CD4-positive, alpha-beta T cell treated with Interleukin-6 for 4 hours (primary cell): Measurements from ENCODE around the gene GRXCR2.
"Not testable (repeated sequence)": the region's sequence is repeated elsewhere in the genome, so short reads cannot be mapped to it uniquely, and the experiment has no call there.

Experiments used
- DNase-seq: peaks from one replicate; pipeline ENCODE4 v3.0.0-alpha.2; 2020; ENCODE audit warnings: mixed read lengths

The GRXCR2 gene, protein sequence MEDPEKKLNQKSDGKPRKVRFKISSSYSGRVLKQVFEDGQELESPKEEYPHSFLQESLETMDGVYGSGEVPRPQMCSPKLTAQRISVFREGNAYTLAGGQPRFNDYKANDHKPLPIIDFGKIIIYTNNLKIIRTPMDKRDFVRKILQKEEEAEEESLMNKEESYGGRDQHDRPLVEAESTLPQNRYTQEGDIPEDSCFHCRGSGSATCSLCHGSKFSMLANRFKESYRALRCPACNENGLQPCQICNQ

DNA sequence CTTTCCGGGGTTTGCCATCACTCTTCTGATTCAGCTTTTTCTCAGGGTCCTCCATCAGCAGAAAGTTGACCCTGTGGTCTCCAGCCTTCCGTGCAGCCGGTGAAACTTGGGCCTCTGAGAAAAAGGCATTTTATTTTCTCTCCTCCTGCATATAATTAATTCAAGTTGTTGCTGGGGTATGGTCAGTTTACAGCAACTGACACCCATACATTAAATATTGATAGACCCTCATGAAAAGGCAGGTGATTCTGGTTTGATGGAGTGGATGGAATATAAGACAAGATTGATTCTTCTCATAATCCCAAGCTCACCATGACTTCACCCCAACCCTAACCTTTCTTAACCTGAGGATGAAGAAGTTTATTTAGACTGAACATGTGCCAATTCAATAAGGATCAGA is at the start of gene GRXCR2:
Gene GRXCR2, minus strand, starts transcription at position 101 of the 400 bp plus-strand sequence. Its CDS starts 46 bp downstream, at position 55.
- no peak for DNase-seq

DNA sequence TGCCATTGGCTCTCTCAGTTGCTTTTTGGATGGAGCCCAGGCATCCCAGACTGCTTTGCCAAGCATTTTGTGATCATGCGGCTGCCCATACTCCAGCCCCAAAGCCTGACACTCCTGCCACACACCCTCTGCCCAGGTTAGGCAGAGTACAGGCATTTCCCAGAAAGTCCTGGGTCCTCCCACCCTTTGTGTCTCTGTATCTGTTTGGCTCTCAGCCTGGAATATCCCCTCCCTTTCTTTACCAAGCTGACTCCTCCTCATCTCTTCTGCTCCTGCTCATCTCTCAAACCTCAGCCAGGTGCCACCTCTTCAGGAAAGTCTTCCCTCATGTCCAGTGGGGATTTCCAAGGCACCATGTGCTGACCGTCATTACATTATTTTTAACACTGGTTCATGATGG is 49.2 kb upstream of the GRXCR2 start:
- no peak for DNase-seq

DNA sequence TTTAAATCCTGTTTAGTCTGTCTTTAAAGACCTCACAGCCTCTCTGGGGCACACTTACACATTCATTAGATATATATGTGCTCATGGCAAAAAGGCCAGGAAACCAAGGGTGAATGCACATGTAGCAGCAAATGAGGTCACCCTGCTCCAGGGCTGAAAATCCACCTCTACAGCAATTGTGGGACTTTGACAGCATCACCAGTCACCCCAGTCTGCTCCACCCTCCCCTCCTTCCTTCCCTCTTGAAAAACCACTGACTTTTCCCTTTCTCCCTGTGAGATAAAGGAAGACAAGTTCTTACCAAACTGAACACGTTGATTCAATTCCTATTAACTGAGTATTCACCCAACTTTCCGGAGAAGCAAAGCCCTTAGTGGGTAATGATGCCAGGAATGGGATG is 48.4 kb upstream of the GRXCR2 start:
- no peak for DNase-seq

DNA sequence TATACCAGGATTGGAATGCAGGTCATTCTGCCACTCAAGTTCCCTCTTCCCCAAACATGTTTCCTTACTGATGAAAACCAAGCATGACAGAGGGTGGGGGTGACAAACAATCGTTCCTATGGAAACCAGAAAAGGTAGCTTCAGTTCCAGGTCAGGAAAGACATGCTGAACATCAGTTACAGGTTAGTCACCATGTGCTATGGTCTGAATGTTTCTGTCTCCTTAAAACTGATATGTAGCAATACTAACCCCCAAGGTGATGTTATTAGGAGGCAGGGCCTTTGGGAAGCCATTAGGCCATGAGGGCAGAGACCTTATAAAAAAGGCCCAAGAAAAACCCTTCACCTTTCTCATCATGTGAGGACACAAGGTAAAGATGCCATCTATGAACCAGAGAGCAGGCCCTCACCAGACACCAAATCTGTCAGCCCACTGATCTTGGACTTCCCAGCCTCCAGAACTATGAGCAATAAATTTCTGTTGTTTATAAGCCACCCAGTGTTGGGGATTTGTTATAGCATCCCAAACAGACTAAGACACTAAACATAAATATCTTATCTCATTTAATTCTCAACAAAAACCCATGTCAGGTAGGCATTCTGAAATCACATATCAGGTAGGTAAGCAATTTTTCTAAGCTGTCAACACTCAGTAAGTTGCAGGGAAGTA is 47.9 kb upstream of the GRXCR2 start:
- no peak for DNase-seq

DNA sequence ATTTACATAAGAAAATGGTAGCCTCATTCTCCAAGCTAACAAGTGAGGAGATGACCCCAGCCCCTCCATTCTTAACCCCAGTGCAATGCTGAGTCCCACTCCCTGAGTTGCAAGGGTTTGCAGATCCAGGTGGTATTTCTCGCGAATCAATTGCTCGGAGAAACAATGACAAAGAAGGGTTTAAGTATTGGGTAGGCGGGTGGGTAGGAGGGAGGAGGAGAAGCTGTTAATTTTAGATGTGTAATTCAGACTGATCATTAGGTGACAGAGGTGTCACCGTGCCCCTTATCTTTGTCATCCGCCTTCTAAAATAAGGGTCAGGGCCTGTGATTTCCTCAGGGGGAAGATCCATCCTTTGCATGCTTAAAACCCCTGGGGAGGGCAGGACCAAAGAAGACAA is 46.6 kb upstream of the GRXCR2 start:
- no peak for DNase-seq

DNA sequence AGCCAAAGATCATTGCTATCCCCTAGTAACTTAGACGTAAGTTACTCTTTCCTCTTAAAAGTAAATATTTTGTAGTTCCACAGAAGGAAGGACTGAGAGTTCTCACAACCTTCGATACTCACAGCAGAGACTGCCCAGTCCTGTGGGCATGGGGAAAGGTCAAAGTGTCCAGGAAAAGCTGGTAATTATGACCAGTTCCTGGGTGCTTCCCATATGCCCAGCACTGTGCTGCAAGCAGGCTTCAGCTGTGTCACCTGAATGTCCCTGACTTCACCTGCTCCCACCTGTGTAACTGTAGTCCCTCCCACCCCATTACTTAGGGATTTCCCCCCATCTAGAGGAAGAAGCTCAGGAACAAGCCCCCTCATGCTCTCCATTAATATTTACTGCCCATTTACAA is 45.6 kb upstream of the GRXCR2 start:
- DNase-seq: no peak

DNA sequence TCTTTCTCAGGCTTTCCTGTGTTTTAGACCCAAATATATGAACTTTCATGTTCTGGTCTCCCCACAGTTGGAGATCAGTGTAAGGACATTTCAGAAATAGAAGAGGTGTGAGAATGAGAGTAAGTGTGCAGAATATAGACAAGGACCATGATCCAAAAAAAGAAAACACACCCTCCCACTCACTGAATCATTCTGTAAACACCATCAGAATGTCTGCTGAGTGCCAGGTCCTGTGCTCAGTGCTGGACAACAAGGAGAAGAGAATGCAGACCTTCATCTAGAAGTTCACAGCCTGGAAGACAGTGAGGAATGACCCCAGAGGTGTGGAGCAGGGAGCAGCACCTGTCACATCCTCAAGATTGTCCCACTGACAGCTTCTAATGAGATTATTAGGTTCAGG is 44.5 kb upstream of the GRXCR2 start:
- no peak for DNase-seq

DNA sequence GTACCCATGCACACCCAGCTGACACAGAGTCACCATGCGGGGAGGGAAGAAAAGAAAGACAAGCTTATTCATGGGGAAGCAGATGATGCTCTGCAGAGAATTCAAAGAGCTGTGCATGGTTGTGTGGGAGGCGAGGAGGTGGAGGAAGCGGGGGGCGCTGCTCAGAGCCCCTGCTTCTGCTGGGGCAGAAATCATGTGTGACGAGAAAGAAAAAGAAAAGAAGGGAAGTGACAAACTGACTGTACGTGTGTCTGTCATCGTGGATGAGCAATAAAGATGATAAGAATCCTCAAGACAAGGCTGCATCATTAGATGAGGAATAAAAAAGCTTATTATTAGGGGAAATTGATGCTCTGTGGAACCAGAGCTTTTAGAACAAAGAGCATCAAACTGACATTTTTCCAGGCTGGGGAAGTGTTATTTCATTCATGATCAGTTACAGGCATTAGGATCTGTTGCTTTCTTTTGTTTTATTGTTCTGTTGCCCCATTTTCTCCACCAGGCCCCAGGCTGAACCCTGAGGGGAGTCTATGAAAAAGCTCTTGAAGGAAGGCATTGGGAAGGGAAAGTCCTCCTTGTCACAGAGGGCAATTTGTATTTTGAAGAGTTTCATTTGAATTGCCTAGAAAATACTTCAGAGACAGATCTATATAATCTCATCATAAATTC is 43.3 kb upstream of the GRXCR2 start:
- no peak for DNase-seq

DNA sequence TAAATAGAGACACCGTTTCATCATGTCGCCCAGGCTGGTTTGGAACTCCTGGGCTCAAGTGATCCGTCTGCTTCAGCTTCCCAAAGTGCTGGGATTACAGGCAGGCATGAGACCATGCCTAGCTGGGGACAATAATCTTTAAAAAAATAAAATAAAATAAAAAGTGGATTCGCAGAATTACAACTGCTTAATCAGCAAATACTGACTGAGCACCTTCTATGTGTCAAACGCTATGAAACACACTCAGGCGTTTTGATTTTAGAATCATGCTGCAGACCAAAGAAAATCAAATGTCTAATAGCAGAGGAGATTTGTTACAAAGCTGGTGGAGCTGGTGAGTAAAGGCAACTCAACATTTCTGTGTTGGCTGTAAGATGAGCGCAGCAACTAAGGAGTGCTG is 40.9 kb upstream of the GRXCR2 start:
- DNase-seq: no peak

DNA sequence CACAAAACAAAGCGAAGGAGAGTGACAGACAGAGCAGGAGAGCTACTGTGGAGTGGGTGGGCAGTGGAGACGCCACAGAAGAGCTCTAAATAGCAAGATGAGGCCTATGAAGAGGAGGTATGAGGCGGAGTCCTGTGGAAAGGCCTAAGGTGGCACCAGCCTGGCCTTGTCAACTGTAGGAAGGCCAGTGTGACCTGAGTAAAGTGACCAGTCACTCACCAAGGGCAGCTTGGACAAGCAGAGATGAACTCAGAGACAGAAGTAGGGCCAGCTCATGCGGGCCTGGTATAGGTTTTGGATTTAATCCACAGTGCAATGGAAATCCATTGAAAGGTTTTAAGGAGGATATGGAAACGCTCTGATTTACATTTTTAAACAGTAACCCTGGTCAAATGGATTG is 39.8 kb upstream of the GRXCR2 start:
- no peak for DNase-seq

DNA sequence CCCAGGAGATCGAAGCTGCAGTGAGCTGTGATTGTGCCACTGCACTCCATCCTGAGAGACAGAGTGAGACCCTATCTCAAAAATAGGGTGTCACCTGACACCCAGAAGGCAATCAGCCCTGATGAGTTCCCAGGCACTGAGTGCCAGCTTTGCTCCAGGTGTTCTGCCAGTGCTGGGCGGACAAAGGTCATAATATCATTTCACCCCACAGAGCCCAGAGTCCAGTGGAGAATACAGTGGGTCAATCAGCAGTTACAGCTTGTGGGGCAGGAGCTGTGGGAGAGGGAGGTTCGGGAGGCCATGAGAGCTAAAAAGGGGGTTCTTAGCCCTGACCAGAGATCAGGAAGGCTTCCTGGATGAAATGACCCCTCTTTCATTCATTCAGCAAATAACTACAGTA is 39.2 kb upstream of the GRXCR2 start:
- DNase-seq: no peak

DNA sequence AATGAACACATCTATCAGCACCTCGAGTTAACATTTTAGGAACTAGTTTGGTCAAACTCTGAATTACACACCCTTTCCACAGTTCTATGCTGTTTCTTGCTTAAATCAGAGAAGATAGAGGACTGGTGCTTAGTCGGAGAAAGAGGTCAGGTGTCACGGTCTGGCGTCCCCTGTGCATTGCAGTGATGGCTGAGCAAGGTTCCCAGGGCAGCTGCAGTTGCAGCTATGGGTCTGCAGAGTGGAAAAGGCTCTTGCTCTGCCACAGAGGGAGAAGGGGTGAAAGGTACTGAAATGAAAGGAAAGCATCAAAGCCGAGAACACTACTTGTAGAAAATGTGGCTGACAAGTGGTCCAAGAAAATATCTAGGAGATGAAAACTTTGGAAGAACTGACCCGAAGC is 38.4 kb upstream of the GRXCR2 start:
- no peak for DNase-seq

DNA sequence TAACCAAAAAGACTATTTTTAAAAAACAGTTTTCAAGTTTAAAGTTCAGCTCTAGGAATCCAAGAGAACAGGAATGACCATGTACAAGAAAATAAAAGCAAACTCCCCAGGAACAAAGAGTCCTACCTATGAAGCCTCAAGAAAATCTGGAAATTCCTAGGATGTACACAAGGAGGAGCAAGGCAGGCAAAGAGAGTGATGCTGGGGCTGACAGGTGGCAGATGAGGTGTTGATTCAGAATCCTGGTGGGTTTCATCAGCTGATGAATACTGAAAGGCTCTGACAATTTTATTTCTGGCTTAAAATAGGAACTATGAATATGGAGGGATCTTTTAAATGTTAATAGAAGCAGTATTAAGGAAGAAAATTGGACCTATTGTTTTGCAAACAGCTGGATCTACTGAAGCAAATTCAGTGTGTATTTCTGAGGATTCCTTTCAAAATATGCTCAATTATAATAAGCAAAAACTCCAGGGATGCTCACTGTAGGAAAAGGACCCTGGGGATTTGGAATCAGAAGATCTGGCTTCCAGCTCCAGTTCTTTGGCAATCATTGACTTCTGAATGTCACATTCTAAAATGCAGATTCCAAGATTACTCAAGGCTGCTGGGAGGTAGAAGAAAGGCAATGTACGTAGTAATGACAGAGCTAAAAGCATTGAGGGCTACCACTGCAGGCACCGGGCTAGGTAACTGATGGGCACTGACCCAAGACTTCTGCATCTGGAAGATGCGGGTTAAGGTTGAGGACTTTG is 35.6 kb upstream of the GRXCR2 start:
- no peak for DNase-seq

DNA sequence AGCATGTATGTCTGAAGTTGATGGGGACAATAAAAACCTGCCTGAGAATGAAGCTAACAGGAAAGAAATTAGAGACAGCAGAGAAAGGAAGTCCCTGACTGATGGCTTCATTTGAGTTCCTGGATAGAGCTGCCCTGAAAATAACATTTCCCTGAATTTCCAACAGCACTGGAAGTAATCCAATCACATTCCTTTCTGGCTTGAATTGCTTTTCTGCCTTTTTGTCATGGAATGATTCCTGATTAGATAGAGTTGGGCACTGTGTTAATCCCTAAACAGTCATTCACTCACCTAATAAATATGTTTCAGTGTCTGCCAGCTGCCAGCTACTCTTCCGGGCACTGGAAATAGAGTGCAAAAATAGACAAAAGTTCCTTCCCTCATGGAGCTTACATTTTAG is 33.6 kb upstream of the GRXCR2 start:
- DNase-seq: no peak

DNA sequence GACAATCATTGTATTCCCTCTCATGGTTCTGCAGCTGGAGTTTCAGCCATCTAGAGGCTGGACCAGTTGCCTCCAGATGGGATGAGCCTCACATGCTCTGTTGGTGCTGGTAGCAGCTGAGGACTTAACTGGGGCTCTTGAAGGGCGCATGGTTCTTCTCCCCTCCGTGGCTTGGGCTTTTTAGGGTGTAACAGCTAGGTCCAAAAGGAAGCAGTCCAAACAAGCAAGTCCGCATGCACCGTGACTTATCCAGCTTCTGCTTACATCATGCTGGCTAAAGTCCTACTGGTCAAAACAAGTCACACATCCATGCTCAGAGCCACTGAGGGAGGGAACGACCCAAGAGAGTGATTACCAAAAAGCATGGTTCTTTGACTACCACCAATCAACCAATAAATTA is 31.9 kb upstream of the GRXCR2 start:
- no peak for DNase-seq

DNA sequence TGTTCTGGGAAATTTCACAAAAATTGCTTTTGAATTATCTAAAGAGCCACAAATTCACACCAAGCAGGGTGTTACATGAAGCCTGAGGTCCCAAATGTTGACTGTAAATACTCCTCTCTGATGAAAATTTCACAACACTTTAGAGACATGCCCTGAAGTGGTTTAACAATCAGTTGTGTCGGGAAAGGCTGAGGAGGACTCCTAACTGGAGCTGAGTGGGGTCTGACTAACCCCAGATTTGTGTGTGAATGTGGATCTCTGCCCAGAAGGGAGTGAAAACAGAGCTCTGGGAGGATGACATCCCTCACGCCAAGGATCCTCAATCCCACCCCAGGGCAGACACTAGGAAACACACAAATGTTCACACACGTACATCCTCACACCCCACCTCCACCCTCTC is 31.1 kb upstream of the GRXCR2 start:
- DNase-seq: no peak

DNA sequence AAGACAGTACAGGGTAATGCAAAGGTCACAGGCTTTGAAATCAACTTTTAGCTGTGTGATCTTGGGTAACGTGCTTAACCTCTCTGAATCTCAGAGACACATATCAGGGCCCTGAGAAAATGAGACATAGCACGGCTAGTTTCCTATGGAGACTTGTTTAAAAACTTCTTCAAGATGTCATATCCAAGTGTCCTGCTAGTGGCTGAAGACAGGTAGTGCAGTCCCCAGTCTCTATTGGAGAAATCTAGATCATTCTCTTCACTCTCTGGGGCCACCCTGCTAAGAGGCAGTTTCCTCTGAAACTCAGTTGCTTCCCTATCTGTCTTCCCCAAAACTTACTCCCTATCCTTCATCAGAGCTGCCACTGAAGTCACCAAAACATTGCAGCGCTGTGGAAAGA is 30.3 kb upstream of the GRXCR2 start:
- DNase-seq: no peak

DNA sequence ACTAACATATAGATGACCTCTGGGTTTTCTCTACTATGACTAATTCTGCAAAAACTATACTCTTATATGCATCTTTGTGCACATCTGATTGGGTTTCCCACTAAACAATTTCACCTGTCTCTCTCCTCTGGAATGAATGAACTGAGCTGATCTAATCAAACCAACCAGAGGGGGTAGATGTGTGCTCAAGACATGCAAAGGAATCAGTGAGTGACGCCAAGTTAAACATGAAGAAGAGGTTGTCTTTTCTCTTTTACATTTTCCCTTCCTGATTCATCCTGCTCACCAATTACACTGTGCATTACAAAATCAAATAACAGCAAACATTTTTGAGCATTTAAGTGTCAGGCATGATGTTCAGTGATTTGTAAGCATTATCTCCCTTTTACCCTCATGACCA is 29.6 kb upstream of the GRXCR2 start:
- no peak for DNase-seq

DNA sequence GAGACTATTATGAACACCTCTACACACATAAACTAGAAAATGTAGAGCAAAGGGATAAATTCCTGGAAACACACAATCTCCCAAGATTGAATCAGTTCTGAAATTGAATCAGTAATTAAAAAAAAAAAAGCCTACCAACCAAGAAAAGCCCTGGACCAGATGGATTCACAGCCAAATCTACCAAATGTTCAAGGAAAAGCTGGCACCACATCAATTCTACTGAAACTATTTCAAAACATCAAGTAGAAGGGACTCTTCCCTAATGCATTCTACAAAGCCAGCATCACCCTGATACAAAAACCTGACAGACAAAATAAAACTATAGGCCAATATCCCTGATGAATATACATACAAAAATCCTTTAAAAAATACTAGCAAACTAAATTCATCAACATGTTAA is 25.4 kb upstream of the GRXCR2 start:
- no peak for DNase-seq

DNA sequence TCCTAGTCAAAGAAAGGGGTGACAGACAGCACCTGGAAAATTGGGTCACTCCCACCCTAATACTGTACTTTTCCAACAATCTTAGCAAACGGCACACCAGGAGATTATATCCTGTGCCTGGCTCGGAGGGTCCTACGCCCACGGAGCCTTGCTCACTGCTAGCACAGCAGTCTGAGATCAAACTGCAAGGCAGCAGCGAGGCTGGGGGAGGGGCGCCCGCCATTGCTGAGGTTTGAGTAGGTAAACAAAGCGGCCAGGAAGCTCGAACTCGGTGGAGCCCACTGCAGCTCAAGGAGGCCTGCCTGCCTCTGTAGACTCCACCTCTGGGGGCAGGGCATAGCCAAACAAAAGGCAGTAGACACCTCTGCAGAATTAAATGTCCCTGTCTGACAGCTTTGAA is 18.6 kb upstream of the GRXCR2 start:
- DNase-seq: not testable (repeated sequence)

DNA sequence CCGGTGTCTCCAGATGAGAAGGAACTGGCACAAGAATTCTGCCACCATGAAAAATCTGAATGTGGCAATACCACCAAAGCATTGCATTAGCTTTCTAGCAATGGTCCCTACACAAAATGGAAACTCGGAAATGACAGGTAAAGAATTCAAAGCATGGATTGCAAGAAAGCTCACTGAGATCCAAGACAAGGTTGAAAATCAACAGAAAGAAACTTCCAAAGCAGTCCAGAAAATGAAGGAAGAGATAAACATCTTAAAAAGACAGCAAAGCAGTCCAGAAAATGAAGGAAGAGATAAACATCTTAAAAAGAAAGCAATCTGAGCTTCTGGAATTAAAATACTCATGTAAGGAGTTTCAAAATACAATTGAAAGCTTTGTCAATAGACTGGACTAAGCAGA is 16.8 kb upstream of the GRXCR2 start:
- no peak for DNase-seq

DNA sequence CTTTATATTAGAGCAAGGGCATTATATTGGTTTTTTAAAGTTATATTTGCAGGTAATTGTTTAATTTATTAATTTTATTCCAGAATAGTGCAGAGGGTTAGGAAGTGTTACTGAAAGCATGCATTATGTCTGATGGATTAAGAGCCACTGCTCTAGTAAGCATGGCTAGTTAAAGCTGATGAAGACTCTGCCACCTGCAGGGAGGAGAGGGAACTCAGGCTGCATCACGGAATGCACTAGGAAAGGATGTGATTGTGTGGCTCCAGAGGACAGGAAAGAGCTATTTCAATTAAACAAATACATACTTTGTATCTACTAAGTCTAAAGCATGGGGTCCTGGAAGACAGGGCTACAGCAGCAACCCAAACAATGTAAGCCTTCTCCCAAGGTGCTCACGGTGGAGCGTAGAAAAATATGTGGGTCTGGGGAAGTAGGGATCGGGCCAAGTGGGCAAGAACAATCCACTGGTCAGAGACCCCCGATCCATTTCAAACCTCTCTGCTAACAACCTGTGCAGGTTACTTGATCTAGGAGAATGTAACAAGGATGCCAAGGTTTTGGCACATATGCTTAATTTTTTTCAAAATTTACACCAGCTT is 15.3 kb upstream of the GRXCR2 start:
- no peak for DNase-seq

DNA sequence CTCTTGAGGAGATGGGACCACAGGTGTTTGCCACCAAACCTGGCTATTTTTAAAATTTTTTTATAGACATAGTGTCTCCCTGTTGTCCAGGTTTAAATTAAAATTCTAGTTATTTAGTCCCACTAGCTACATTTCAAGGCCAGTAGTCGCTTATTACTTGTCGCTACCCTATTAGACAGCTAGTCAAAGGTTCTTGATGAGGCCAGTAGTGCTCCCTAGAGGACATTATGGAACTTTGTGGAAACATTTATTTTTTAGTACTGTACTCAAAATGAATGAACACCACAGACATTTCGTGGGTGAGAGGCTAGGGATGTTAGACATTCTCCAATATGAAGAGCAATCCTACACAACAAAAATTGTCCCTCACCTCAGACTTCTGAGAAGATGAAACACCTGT is 14.4 kb upstream of the GRXCR2 start:
- no peak for DNase-seq
